Measurements from ENCODE around the gene TMEM250.
A peak's percentile ranks its signal among the peaks of the same experiment; 100 is the strongest.

Gene TMEM250

GRCh38 chr9:136145580-136145979 is 26.9 kb upstream of the TMEM250 start:
- no peak overlapping the region for H2AFZ ChIP-seq (ENCODE audit: low read length)

DNA sequence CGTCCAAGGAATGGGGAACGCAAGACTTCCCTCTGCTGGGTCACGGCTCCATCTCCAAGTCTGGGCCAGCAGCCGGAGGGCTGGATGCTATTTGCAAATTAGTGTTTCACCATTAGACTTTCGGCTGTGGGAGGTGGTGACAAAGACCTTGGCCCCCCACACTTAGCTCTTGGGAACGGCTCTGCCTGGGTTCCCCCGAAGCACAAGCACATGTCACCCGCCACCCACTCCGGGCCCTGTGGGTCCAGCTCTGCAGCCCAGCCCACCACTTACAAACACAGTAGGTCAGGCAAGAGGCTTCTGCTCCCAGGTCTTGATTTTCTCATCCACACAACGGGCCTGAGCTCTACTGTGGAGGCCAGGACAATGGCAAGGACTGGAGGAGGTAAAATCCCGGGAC is 25.8 kb upstream of the TMEM250 start:
- Histone ChIP-seq H3K36me3 (ENCODE audit: insufficient read depth, low read length) (no peaks in the 10 kb centered on the region), H4K20me1 (ENCODE audit: insufficient read depth, low read length) (no peaks in the 10 kb centered on the region), H3K4me1 (ENCODE audit: insufficient read depth, low read length, severe bottlenecking) (no peaks in the 10 kb centered on the region), H3K9me2 (ENCODE audit: low read depth, low read length) (no peaks in the 10 kb centered on the region), H3K4me3 (ENCODE audit: low read depth, low read length, poor library complexity, severe bottlenecking) (no peak overlapping the region), H3K9me3 (ENCODE audit: low read length) (no peaks in the 10 kb centered on the region), H3K27ac (ENCODE audit: low read depth, low read length, poor library complexity, severe bottlenecking) (no peak overlapping the region), H2AFZ (ENCODE audit: low read length) (no peak overlapping the region), H3K4me2 (ENCODE audit: low read length) (no peak overlapping the region), H3K79me2 (ENCODE audit: insufficient read depth, low read length) (no peaks in the 10 kb centered on the region), H3K9ac (ENCODE audit: low read length) (no peak overlapping the region), H3K27me3 (ENCODE audit: insufficient read depth, low read length) (peaks cover 13% of the 10 kb centered on the region), H3F3A (ENCODE audit: insufficient read depth, low read length) (no peaks in the 10 kb centered on the region)
- TF ChIP-seq, protein P1, sequence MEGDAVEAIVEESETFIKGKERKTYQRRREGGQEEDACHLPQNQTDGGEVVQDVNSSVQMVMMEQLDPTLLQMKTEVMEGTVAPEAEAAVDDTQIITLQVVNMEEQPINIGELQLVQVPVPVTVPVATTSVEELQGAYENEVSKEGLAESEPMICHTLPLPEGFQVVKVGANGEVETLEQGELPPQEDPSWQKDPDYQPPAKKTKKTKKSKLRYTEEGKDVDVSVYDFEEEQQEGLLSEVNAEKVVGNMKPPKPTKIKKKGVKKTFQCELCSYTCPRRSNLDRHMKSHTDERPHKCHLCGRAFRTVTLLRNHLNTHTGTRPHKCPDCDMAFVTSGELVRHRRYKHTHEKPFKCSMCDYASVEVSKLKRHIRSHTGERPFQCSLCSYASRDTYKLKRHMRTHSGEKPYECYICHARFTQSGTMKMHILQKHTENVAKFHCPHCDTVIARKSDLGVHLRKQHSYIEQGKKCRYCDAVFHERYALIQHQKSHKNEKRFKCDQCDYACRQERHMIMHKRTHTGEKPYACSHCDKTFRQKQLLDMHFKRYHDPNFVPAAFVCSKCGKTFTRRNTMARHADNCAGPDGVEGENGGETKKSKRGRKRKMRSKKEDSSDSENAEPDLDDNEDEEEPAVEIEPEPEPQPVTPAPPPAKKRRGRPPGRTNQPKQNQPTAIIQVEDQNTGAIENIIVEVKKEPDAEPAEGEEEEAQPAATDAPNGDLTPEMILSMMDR (IDR thresholded peaks at IDR 0.05; ENCODE audit: low read length) = no peak
- no peak for TF ChIP-seq EZH2 (IDR thresholded peaks at IDR 0.05; ENCODE audit: borderline replicate concordance, low read length)

More at GRCh38 chr9:136145580-136145979, 26.9 kb upstream of the TMEM250 start:
- Histone ChIP-seq H3K36me3 (ENCODE audit: insufficient read depth, low read length) (no peaks in the 10 kb centered on the region), H3K4me3 (ENCODE audit: low read depth, low read length, poor library complexity, severe bottlenecking) (no peak overlapping the region), H3K79me2 (ENCODE audit: insufficient read depth, low read length) (no peaks in the 10 kb centered on the region), H4K20me1 (ENCODE audit: insufficient read depth, low read length) (no peaks in the 10 kb centered on the region), H3K9me2 (ENCODE audit: low read depth, low read length) (no peaks in the 10 kb centered on the region), H3K9ac (ENCODE audit: low read length) (no peak overlapping the region), H3K4me2 (ENCODE audit: low read length) (no peak overlapping the region), H3K27ac (ENCODE audit: low read depth, low read length, poor library complexity, severe bottlenecking) (no peak overlapping the region), H3K4me1 (ENCODE audit: insufficient read depth, low read length, severe bottlenecking) (no peaks in the 10 kb centered on the region), H3F3A (ENCODE audit: insufficient read depth, low read length) (no peaks in the 10 kb centered on the region), H3K27me3 (ENCODE audit: insufficient read depth, low read length) (peaks cover 13% of the 10 kb centered on the region), H3K9me3 (ENCODE audit: low read length) (no peaks in the 10 kb centered on the region)
- TF ChIP-seq EZH2 (IDR thresholded peaks at IDR 0.05; ENCODE audit: borderline replicate concordance, low read length) = no peak
- TF ChIP-seq, protein P1 (IDR thresholded peaks at IDR 0.05; ENCODE audit: low read length) = no peak

GRCh38 chr9:136143215-136144001 is 24.7 kb upstream of the TMEM250 start:
- Histone ChIP-seq H3K79me2 (ENCODE audit: insufficient read depth, low read length) (no peaks in the 10 kb centered on the region), H3K4me2 (ENCODE audit: low read length) (no peak overlapping the region), H3K9ac (ENCODE audit: low read length) (no peak overlapping the region), H3K9me3 (ENCODE audit: low read length) (no peaks in the 10 kb centered on the region), H3K4me3 (ENCODE audit: low read depth, low read length, poor library complexity, severe bottlenecking) (no peak overlapping the region), H3K27me3 (ENCODE audit: insufficient read depth, low read length) (peaks cover 9% of the 10 kb centered on the region), H3F3A (ENCODE audit: insufficient read depth, low read length) (no peaks in the 10 kb centered on the region), H2AFZ (ENCODE audit: low read length) (no peak overlapping the region), H3K27ac (ENCODE audit: low read depth, low read length, poor library complexity, severe bottlenecking) (no peak overlapping the region), H4K20me1 (ENCODE audit: insufficient read depth, low read length) (no peaks in the 10 kb centered on the region), H3K4me1 (ENCODE audit: insufficient read depth, low read length, severe bottlenecking) (no peaks in the 10 kb centered on the region), H3K36me3 (ENCODE audit: insufficient read depth, low read length) (no peaks in the 10 kb centered on the region), H3K9me2 (ENCODE audit: low read depth, low read length) (no peaks in the 10 kb centered on the region)
- no peak for TF ChIP-seq EZH2 (IDR thresholded peaks at IDR 0.05; ENCODE audit: borderline replicate concordance, low read length)
- TF ChIP-seq, protein P1 (IDR thresholded peaks at IDR 0.05; ENCODE audit: low read length) = peak; percentile 55; the same call in 1 of the 2 replicates

All from OCI-LY1 (cell line).